Transverse colon (tissue), 3 donors: Measurements from ENCODE around the gene DPYSL5.

ENCODE experiments used
- POLR2A ChIP-seq: fragments of 450-650 bp; IDR thresholded peaks from one replicate; pipeline ENCODE4 v1.6.1; 2016; ENCODE audit warnings: antibody characterized with exemption, mild to moderate bottlenecking, moderate library complexity
- TF ChIP-seq, protein P1 (sequence below), 5 experiments: fragments of 200-600 bp in 3 of 5; fragments of 450-650 bp in 2 of 5; sonication (generic) in 3 of 5; IDR thresholded peaks; 1 replicate in 2 of 5; 2 replicates in 3 of 5; pipeline ENCODE4 v1.5.1; 2016 to 2017; ENCODE audit warnings: antibody characterized with exemption in 5 of 5, inconsistent platforms in 3 of 5, mild to moderate bottlenecking in 2 of 5, moderate library complexity in 1 of 5

DNA sequence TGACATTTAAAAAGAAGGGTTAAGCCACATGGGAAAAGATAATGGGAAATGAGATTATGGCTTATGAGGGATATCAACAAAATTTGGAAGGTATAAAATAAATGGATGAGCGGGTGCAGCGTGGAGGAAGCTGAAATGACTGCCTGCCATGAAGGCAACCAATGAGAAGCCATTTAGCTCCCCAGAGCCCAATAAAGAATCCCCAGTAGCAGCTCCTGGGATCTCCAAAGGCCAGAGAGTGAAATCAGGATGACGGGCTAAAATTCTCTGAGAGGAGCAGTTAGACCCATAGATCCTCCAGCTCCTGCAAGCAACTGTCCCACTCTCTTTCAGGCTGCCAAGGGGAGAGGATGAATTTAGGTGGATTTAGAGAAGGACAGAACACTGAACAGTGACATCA lies 109.6 kb downstream of the DPYSL5 start:
- TF ChIP-seq, protein P1, sequence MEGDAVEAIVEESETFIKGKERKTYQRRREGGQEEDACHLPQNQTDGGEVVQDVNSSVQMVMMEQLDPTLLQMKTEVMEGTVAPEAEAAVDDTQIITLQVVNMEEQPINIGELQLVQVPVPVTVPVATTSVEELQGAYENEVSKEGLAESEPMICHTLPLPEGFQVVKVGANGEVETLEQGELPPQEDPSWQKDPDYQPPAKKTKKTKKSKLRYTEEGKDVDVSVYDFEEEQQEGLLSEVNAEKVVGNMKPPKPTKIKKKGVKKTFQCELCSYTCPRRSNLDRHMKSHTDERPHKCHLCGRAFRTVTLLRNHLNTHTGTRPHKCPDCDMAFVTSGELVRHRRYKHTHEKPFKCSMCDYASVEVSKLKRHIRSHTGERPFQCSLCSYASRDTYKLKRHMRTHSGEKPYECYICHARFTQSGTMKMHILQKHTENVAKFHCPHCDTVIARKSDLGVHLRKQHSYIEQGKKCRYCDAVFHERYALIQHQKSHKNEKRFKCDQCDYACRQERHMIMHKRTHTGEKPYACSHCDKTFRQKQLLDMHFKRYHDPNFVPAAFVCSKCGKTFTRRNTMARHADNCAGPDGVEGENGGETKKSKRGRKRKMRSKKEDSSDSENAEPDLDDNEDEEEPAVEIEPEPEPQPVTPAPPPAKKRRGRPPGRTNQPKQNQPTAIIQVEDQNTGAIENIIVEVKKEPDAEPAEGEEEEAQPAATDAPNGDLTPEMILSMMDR (IDR thresholded peaks at IDR 0.05), result no peak
- TF ChIP-seq POLR2A, result no peak
